Tibial nerve (tissue), 4 donors: ENCODE measurements around the gene VTI1A. TPM values are rescaled to one million over a fixed set of nuclear protein-coding genes. Genes with fewer than 3 reads are reported as not detected.

ENCODE experiments used
- DNase-seq, 2 donors: peaks; one replicate each; pipeline ENCODE4 v3.0.0-alpha.2; 2019; ENCODE audit warnings: low spot score in 2 of 2
- H3K27ac ChIP-seq, 4 donors: fragments of 200-600 bp; sonication (generic) in 3 of 4; one replicate each; pipeline ENCODE4 v1.5.1; 2017 to 2019; ENCODE audit warnings: mild to moderate bottlenecking in 1 of 4
- H3K27me3 ChIP-seq, 2 donors: fragments of 200-600 bp; sonication (generic) in 1 of 2; one replicate each; pipeline versions ENCODE4 v1.5.1 to v1.6.0; 2017 to 2019
- H3K36me3 ChIP-seq, 3 donors: fragments of 200-600 bp; sonication (generic); one replicate each; pipeline ENCODE4 v1.5.1; 2018 to 2019
- H3K4me1 ChIP-seq, 4 donors: fragments of 200-600 bp; sonication (generic) in 3 of 4; one replicate each; pipeline ENCODE4 v1.5.1; 2017 to 2019
- H3K4me3 ChIP-seq, 4 donors: fragments of 200-600 bp; sonication (generic) in 3 of 4; one replicate each; pipeline ENCODE4 v1.5.1; 2017 to 2019; ENCODE audit warnings: mild to moderate bottlenecking in 1 of 4, moderate library complexity in 1 of 4
- H3K9me3 ChIP-seq, 4 donors: fragments of 200-600 bp; sonication (generic) in 3 of 4; one replicate each; pipeline ENCODE4 v1.5.1; 2017 to 2019
- CTCF ChIP-seq, 5 experiments: fragments of 200-600 bp in 3 of 5; fragments of 450-650 bp in 2 of 5; sonication (generic) in 3 of 5; IDR thresholded peaks; one replicate each; pipeline ENCODE4 v1.5.1; 2016 to 2019; ENCODE audit warnings: antibody characterized with exemption in 5 of 5, mild to moderate bottlenecking in 3 of 5, moderate library complexity in 2 of 5
- EP300 ChIP-seq, 2 donors: sonication (generic); formaldehyde crosslinking; IDR thresholded peaks; one replicate each; pipeline ENCODE4 v1.6.1; 2017; ENCODE audit warnings: antibody characterized with exemption in 2 of 2, mild to moderate bottlenecking in 1 of 2
- POLR2A ChIP-seq, 2 donors: fragments of 450-650 bp; IDR thresholded peaks; one replicate each; pipeline ENCODE4 v1.6.1; 2017; ENCODE audit warnings: antibody characterized with exemption in 2 of 2, mild to moderate bottlenecking in 2 of 2, moderate library complexity in 2 of 2
- WGBS, 2 donors: methylation state at CpG; one replicate each; pipeline ENCODE4 v1.1.5; 2018; 5-methylcytosine and 5-hydroxymethylcytosine counted together
- total RNA-seq, 4 donors: library from RNA; depleted of rRNA; stranded (reverse); fragments of >200 nt; gene quantifications; one replicate each; pipeline ENCODE4 v1.1.0, GENCODE V29; 2016

Gene VTI1A
- total RNA-seq, 4 donors from 2014 or later = 96.5 to 253 (median 127) TPM

GRCh38 chr10:112559349-112559748, 112.3 kb downstream of the VTI1A start:
- 93 to 97% methylated on average over 4 of the region's 4 CpGs for WGBS, 2 donors
- Histone ChIP-seq H3K4me1 (peaks cover 0 to 10% (median 0%) of the 10 kb centered on the region in 4 donors), H3K27me3 (no peaks in the 10 kb centered on the region), H3K9me3 (no peaks in the 10 kb centered on the region), H3K4me3 (no peak overlapping the region), H3K27ac (no peak overlapping the region), H3K36me3 (no peaks in the 10 kb centered on the region)
- TF ChIP-seq EP300 (IDR thresholded peaks at IDR 0.05) (no peak), CTCF (IDR thresholded peaks at IDR 0.05) (no peak), POLR2A (IDR thresholded peaks at IDR 0.05) (no peak)
- no peak for DNase-seq

- Histone ChIP-seq H3K4me3 (no peak overlapping the region), H3K27me3 (no peaks in the 10 kb centered on the region), H3K36me3 (no peaks in the 10 kb centered on the region), H3K4me1 (peaks cover 0 to 9% (median 0%) of the 10 kb centered on the region in 4 donors), H3K9me3 (no peaks in the 10 kb centered on the region), H3K27ac (no peak overlapping the region)
- no peak for TF ChIP-seq EP300 (IDR thresholded peaks at IDR 0.05)
- no peak for TF ChIP-seq CTCF (IDR thresholded peaks at IDR 0.05)
- TF ChIP-seq POLR2A (IDR thresholded peaks at IDR 0.05) = no peak
- WGBS, 2 donors = 90 to 92% methylated on average over 3 of the region's 3 CpGs
- no peak for DNase-seq
Observed at GRCh38 chr10:112562122-112562521, 115.1 kb downstream of the VTI1A start.

- no peak for DNase-seq
- H3K27me3 ChIP-seq = no peaks in the 10 kb centered on the region
- H3K4me1 ChIP-seq = peaks cover 0 to 9% (median 0%) of the 10 kb centered on the region in 4 donors
- 84% methylated on average over 16 of the region's 16 CpGs for WGBS, 2 donors
- H3K36me3 ChIP-seq = no peaks in the 10 kb centered on the region
- no peaks in the 10 kb centered on the region for H3K9me3 ChIP-seq
- no peak for TF ChIP-seq EP300 (IDR thresholded peaks at IDR 0.05)
- no peak for TF ChIP-seq CTCF (IDR thresholded peaks at IDR 0.05)
- TF ChIP-seq POLR2A (IDR thresholded peaks at IDR 0.05) = no peak
- H3K4me3 ChIP-seq = no peak overlapping the region
- H3K27ac ChIP-seq = no peak overlapping the region
Observed at GRCh38 chr10:112562809-112563663, 116.0 kb downstream of the VTI1A start.

- Histone ChIP-seq H3K36me3 (no peaks in the 10 kb centered on the region), H3K27ac (no peak overlapping the region), H3K4me1 (peaks cover 0 to 9% (median 0%) of the 10 kb centered on the region in 4 donors), H3K9me3 (no peaks in the 10 kb centered on the region), H3K27me3 (no peaks in the 10 kb centered on the region), H3K4me3 (no peak overlapping the region)
- TF ChIP-seq POLR2A (IDR thresholded peaks at IDR 0.05) = no peak
- WGBS, 2 donors = 72 to 78% methylated on average over 2 of the region's 2 CpGs
- DNase-seq = no peak
Observed at GRCh38 chr10:112564337-112564736, 117.3 kb downstream of the VTI1A start.

GRCh38 chr10:112565434-112566053, 118.5 kb downstream of the VTI1A start:
- Histone ChIP-seq H3K27me3 (no peaks in the 10 kb centered on the region), H3K9me3 (no peaks in the 10 kb centered on the region), H3K36me3 (no peaks in the 10 kb centered on the region), H3K4me1 (peaks cover 0 to 9% (median 0%) of the 10 kb centered on the region in 4 donors), H3K4me3 (no peak overlapping the region), H3K27ac (no peak overlapping the region)
- TF ChIP-seq EP300 (IDR thresholded peaks at IDR 0.05) = no peak
- peak; percentile 40 to 59 (median 54) for TF ChIP-seq CTCF (IDR thresholded peaks at IDR 0.05)
- WGBS, 2 donors = 42 to 47% methylated on average over 4 of the region's 4 CpGs
- DNase-seq = peak in 1 of 2 donors; percentile 74
